Measurements from ENCODE around the gene PARP6.

GRCh38 chr15:72272997-72273352, 621 bp upstream of the PARP6 start:
- TF ChIP-seq CTCF (IDR thresholded peaks at IDR 0.05; ENCODE audit: low read depth, low read length) (no peak), MYC (IDR thresholded peaks at IDR 0.05; ENCODE audit: low read depth, low read length) (no peak), POLR2A (IDR thresholded peaks at IDR 0.05; ENCODE audit: extremely low read depth, insufficient read length) (no peak), MAX (IDR thresholded peaks at IDR 0.05; ENCODE audit: low read depth, low read length) (no peak)
